HT-29 (cell line): ENCODE data around the gene CUL9. TPM values are rescaled to one million over a fixed set of nuclear protein-coding genes. Genes with fewer than 3 reads are reported as not detected.

ENCODE experiments used
- DNase-seq: peaks from one replicate; pipeline ENCODE4 v3.0.0-alpha.2; 2015; ENCODE audit warnings: low spot score
- total RNA-seq: library from RNA; depleted of rRNA; stranded (reverse); fragments of >200 nt; shearing (Covaris generic); gene quantifications from 2 replicates; pipeline ENCODE4 v1.2.3, GENCODE V29; 2014

Gene CUL9
- total RNA-seq, 1 experiment from 2014 or later: 17.2 TPM

GRCh38 chr6:43172104-43173007 lies 9.6 kb upstream of the CUL9 start:
- peak; percentile 54 for DNase-seq

- peak; percentile 32 for DNase-seq
Observed at GRCh38 chr6:43173591-43174262, 8.3 kb upstream of the CUL9 start.

- DNase-seq: peak; percentile 98
Observed at GRCh38 chr6:43174263-43175112, 7.5 kb upstream of the CUL9 start.

- DNase-seq: no peak
Observed at GRCh38 chr6:43175676-43176422, 6.1 kb upstream of the CUL9 start.

- no peak for DNase-seq
Observed at GRCh38 chr6:43176423-43176786, 5.6 kb upstream of the CUL9 start.

- no peak for DNase-seq
Observed at GRCh38 chr6:43178150-43178549, 3.8 kb upstream of the CUL9 start.

GRCh38 chr6:43178951-43179830 lies 2.8 kb upstream of the CUL9 start:
- DNase-seq: no peak

GRCh38 chr6:43180058-43180457 lies 1.9 kb upstream of the CUL9 start:
- DNase-seq: no peak

- no peak for DNase-seq
Observed at GRCh38 chr6:43180985-43181384, 1.0 kb upstream of the CUL9 start.

GRCh38 chr6:43181621-43181941 lies 415 bp upstream of the CUL9 start:
- no peak for DNase-seq

GRCh38 chr6:43183441-43183840 lies 1.4 kb downstream of the CUL9 start:
- DNase-seq: no peak

- DNase-seq: no peak
Observed at GRCh38 chr6:43184268-43184985, 2.4 kb downstream of the CUL9 start.

- DNase-seq: no peak
Observed at GRCh38 chr6:43185391-43185985, 3.5 kb downstream of the CUL9 start.

GRCh38 chr6:43186019-43186418 lies 4.0 kb downstream of the CUL9 start:
- no peak for DNase-seq

- no peak for DNase-seq
Observed at GRCh38 chr6:43186706-43187105, 4.7 kb downstream of the CUL9 start.

- no peak for DNase-seq
Observed at GRCh38 chr6:43187821-43188220, 5.8 kb downstream of the CUL9 start.

GRCh38 chr6:43188426-43188825 lies 6.4 kb downstream of the CUL9 start:
- DNase-seq: no peak

GRCh38 chr6:43189776-43190304 lies 7.8 kb downstream of the CUL9 start:
- no peak for DNase-seq

- no peak for DNase-seq
Observed at GRCh38 chr6:43192911-43193310, 10.9 kb downstream of the CUL9 start.
